Raji (cell line): Measurements from ENCODE around the gene OCSTAMP.

Experiments
- POLR2A ChIP-seq: IDR thresholded peaks from 2 replicates; pipeline ENCODE4 v1.6.1; 2011; ENCODE audit warnings: low read depth, low read length, control low read depth; ENCODE audit not compliant: insufficient read depth

Gene OCSTAMP

DNA sequence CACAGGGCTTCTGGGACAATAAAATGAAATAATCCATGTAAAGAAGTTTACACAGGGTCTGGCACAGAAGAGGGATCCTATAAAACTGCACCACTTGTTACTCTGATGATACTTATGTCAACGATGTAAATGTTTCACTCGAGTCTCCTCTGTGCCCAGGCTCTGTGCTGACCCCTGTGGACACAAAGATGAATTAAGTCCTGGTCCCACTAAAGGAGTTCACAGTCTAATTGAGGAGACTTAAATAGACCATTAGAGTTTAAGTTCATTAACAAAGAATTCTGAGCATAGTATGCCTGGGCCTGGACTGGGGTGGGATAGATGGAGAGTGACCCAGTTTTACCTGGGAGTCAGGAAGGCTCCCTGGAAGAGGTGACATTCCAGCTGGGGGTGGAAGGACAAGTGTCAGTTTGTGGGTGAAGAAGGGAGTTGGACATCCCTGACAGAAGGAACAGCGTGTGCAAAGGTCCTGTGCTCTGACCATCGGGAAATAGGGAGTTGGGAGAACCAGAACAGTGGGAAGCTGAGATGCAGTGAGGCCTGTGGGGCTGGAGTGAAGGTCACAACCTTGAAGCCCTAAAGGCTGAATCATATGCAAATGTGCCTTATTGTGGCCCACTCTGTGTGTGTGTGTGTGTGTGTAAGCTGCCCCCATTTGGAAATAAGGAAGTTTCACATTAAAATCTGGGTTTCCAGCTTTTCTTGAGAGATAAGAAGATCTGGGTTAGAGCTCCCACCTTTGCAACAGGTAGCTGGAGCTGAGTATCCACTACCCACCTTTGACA, 1.1 kb downstream of the OCSTAMP start:
- no peak for TF ChIP-seq POLR2A

DNA sequence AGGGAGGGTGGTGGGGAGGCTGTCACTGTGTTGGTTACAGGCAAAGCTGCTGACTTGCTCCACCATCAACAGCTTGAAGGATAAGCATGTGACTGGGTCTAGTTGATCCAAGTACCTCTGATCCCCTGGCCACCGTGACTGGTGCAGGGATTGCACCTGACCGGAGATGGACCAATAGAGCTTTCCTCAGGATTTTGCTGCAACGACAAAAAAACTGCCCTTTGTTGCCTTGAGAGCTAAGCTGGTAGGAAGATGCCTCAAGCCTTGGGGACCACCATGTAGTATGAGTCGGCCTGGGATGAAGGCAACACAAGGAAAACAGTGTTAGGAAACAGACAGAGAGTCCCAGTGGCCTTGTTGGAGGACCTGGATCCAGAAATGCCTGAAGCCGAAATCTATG, 1.8 kb downstream of the OCSTAMP start:
- TF ChIP-seq POLR2A, result no peak

DNA sequence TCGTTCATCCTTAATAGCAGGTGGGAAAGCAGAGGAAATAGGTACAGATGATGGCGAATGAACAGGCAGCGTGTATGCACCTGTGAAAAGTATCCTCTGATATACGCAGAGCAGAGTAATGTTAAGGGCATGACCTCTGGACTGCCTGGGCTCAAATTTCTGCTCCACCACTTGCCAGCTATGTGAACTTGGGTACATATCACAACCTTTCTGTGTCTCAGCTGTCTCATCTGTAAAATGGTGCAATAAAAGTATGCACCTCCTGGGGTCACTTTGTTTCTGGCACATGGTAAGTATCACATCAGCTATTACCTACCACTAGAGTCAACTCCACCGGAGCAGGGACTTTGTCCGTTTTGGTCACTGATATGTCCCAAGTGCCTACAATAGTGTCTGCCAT, 2.5 kb downstream of the OCSTAMP start:
- TF ChIP-seq POLR2A, result no peak

DNA sequence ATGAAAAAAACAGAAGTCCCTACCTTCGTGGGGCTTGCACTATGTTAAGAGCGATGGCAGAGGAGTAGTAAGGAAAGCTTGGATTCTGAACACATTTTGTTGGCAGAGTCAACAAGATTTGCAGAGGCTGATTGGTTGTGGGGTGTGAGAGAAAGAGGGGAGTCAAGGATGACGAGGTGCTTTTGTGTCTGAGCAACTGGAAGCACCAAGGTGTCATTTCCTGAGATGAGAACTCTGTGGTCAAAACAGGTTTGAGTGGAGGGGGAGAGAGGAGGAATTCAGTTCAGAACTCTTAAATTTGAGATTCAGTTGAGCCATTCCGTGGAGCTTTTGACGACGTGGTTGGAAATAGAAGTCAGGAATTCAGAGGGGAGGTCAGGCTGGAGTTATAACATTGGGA, 3.5 kb downstream of the OCSTAMP start:
- TF ChIP-seq POLR2A, result no peak

DNA sequence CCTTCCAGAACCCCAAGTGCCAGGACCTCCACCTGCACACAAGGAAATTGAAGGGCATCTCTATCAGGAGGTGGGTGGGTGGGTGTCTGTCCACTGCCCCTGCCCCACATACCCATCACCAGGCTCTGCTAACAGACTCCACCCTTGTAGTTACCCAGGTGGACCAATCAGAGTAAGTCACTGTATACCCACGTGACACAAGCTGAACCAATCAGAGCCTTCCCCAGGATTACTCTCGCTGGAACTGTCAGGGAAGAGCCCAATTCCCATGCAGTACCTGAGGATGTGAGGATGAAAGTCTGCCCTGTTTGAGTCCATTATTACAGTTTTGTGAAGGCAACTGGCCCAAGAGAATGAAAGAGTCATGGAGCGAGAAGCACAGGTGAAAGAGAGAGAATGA, 4.2 kb downstream of the OCSTAMP start:
- no peak for TF ChIP-seq POLR2A

DNA sequence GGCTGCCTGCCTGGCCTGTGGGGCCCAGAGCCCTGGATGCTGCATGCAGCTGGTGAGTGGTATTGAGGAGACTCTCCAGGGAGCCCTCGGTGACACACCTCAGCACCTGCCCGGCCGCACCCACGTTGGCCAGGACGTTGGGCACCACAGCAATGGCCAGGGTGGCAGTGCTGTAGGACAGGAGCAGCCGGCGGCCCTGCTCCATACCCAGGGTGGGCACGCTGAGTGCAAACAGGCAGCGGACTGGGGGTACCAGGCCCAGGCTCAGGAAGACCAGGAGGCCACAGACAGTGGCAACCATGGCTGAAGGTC, 4.7 kb downstream of the OCSTAMP start:
- no peak for TF ChIP-seq POLR2A

DNA sequence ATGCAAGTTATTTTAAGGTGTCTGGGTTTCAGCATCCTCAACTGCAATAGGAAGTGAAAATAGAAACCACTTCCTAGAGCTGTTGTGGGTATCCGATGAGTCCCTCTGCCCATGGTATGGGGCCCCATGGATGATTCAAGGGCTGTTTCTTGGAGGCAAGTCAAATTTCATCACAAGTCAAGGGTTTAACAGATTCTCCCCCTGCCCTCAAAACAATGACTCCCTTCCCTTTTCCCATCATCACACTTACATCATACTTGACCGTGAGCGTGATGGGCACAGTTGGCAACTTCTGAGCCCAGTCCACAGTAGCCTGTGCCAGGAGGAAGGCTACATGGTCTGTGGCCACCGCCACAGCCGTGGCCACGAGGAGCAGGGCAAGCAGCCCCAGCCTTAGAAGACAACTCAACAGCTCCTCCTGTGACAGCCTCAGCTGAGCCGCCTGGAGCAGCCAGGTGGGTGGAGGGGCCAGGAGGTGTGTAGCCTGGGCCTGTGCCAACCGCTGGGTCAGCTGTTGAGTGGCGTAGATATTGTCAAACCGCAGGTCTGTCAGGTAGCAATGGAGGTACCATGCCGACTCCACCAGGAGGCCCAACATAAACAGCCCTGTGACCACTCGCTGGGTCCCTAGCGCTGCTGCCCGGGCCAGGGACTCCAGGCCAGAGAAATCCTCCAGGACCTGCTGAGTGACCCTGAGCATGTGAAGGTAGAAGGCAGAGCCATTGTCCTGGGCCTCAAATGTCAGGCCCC, 5.2 kb downstream of the OCSTAMP start:
- no peak for TF ChIP-seq POLR2A

DNA sequence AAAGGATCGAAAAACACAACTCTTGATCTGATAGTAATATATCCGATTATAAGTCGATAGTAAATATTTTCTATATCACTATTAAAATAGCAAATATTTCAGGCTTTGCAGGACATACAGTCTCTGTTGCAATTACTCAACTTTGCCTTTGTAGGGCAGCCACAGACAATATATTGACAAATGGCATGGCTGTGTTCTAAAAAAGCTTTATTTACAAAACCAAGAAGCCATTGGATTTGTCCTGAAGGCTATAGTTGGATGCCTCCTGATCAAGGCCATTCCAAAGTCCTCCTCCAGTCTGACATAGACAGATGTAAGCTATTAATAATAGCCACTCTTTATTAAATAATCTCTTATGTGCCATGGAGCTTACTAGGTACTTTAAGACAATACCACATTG, 5.9 kb downstream of the OCSTAMP start:
- TF ChIP-seq POLR2A, result no peak

DNA sequence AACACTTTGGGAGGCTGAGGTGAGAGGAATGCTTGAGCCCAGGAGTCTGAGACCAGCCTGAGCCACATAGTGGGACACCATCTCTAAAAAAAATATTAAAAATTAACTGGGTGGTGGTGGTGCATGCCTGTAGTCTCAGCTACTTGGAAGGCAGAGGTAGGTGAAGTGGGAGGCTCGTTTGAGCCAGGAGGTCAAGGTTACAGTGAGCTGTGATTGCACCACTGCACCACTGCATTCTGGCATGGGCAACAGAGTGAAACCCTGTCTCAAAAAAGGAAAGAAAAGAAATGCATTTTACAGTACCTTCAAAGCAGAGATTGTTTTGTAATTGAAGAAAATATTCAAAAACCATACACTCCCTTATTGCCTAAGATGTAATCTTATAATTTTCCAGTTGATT, 6.5 kb downstream of the OCSTAMP start:
- no peak for TF ChIP-seq POLR2A

DNA sequence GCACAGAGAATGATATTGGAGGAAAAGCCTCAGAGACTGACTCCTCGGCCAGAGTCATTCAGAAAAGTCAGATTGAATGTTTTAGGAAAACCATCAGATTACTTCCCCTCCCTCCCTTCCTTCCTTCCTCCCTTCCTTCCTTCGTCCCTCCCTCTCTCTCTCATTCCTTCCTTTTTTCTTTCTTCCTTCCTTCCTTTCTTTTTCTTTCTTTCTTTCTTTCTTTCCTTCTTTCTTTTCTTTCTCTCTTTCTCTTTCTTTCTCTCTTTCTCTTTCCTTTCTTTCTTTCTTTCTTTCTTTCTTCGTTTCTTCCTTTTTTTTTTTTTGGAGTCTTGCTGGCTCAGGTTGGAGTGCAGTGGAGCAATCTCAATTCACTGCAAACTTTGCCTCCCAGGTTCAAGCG, 7.4 kb downstream of the OCSTAMP start:
- no peak for TF ChIP-seq POLR2A

DNA sequence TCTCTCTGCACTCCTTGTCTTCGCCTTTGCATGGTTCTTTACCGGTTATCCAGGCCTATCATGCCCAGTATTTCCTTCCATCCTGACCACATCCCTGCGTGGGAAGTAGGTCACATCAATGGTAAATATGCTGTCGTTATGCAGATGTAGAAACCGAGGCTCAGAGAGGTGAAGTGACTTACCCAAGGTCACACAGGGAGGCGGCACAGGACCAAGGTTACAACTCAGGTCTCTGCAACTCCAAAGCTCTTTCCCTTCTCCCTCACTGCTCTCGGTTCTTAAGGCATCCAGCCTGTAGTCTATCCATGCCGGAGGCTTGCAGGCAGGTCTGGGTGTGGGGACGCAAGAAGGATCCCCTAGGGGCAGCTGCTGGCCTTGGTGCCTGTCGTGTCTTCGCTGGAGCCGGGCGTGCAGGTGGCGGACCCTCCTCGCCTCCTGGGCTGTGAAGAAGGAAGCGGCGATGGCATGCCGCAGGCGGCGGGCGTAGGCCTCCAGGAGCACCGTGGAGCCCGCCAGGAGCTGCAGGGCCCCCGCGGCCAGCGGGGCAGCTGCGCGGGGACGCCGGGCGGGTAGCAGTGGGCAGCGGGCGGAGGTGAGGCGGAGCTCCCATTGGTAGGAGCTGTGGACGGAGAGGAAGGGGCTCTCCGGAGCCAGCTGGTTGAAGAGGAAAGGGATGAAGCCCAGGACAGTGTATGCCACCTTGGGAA, 9.1 kb downstream of the OCSTAMP start:
- TF ChIP-seq POLR2A, result no peak

DNA sequence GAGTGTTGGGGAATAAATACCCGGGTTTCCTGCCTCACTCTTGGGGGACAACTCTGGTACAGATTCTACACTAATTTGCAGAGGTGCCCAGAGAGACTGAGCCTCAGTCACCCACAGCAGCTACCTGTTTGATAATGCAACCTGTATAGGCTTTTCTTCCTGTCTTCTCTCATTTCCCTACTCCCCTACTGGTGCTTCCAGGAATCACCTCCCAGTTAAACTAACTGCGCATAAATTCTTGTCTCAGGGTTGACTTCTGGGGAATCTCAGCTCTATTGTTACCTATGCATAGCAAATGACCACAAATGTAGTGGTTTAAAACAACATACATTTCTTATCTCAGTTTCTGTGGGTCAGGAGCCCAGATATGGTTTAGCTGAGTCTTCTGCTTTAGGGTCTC, 11.3 kb downstream of the OCSTAMP start:
- TF ChIP-seq POLR2A, result no peak

DNA sequence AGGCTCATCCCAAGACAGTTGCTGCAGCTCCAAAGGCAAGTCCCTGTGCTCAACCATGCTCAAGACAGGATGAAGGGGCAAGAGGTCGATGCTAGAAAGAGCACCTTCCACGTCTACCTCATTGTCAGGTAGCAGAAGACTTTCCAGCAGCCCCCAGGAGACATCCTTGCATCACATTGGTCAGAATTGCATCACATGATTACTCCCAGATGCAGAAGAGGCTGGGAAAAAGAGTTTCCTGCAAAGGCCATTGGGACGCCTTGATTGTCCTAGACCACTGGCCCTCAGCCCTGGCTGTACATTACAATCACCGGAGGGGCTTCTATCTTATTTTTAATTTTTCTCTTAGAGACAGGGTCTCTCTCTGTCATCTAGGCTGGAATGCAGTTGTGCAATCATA, 19.8 kb downstream of the OCSTAMP start:
- no peak for TF ChIP-seq POLR2A

DNA sequence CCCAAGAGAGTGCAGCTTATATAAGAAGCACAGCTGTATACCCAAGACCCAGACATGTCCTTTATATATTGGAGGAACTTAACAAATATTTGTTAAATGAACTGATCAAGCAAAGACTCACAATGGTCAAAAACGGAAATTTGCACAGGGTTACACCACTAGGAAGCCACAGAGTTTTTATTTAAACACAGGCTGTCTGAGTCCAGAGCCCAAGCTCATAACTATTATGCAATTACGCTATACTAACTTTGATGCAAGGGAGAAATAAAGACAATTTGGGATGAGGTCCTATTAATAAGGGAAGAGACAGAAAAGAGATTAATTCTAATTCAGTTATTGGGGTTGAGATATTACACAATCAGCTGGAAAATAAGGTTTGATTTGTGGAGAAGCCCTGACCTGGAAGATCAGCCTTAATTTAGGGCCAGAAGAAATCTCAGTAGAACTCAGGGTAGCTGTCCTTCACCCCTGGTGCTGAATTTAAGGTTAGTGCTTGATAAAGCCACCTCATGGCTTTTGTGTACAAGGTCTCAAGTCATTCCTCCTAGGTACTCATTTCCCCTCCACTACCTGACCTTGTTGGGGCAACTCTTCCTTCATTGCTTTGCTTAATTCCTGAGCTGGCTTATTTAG, 26.6 kb downstream of the OCSTAMP start:
- no peak for TF ChIP-seq POLR2A

DNA sequence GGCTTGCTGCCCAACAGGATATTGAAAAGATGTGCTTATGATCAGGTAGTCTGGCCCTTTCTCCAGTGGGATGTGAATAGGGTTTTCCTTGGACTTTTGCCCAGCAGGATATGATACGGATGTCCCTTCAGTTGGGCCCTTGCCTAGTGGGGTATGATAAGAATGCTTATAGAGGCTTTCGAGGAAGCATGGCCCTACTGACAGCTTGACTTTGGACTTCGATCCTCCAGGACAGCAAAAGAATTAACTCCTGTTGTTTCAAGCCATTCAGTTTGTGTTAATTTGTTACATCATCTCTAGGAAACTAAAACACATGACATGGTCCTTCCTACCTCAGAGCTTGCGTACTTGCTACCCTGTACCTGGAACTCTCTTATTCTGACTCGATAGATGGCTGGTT, 27.3 kb downstream of the OCSTAMP start:
- TF ChIP-seq POLR2A, result no peak
